H1 (cell line): ENCODE data around the gene EEPD1. TPM values are rescaled to one million over a fixed set of nuclear protein-coding genes. Genes with fewer than 3 reads are reported as not detected.
A peak's percentile ranks its signal among the peaks of the same experiment; 100 is the strongest.

Source experiments
- CTCF ChIA-PET: fragments of 300-600 bp; sonication (Branson Sonifier 250); formaldehyde crosslinking; loops from one replicate; lab custom pipeline; 2021; ENCODE audit not compliant: partially characterized antibody; lab: Charles Lee
- POLR2A ChIA-PET: fragments of 300-600 bp; sonication (Branson Sonifier 250); formaldehyde crosslinking; loops from one replicate; lab custom pipeline; 2021; ENCODE audit warnings: inconsistent platforms; ENCODE audit not compliant: partially characterized antibody; lab: Charles Lee
- DNase-seq, 2 experiments: peaks; one replicate each; pipeline versions ENCODE4 v3.0.0 to v3.0.0-alpha.2; 2010 to 2022; ENCODE audit warnings: low spot score in 2 of 2, low read depth in 1 of 2, mixed read lengths in 1 of 2
- FAIRE-seq: peaks from 2 replicates; lab custom pipeline; 2011; peaks lifted over from hg19 to GRCh38; lab: Jason Lieb, UNC
- H2AFZ ChIP-seq: 2 replicates; pipeline ENCODE4 v1.8.1; 2012; ENCODE audit warnings: low read length, inconsistent platforms
- H2AK5ac ChIP-seq: 2 replicates; pipeline ENCODE4 v1.6.1; 2013; ENCODE audit warnings: low read depth, low read length
- H2BK120ac ChIP-seq: replicated peaks from 2 replicates; pipeline ENCODE3; 2013; ENCODE audit warnings: low read depth, low read length, inconsistent platforms
- H2BK12ac ChIP-seq: 2 replicates; pipeline ENCODE4 v1.6.1; 2013; ENCODE audit warnings: low read depth, low read length
- H2BK15ac ChIP-seq: 2 replicates; pipeline ENCODE4 v1.6.1; 2013; ENCODE audit warnings: low read length
- H2BK20ac ChIP-seq: 2 replicates; pipeline ENCODE4 v1.6.1; 2013; ENCODE audit warnings: low read length
- H2BK5ac ChIP-seq: 2 replicates; pipeline ENCODE4 v1.6.1; 2013; ENCODE audit warnings: low read depth, low read length
- H3K14ac ChIP-seq: 2 replicates; pipeline ENCODE4 v1.6.1; 2013; ENCODE audit warnings: inconsistent platforms; ENCODE audit not compliant: insufficient read length
- H3K18ac ChIP-seq: 2 replicates; pipeline ENCODE4 v1.6.1; 2013; ENCODE audit warnings: low read length; ENCODE audit errors: extremely low read depth
- H3K23ac ChIP-seq: 2 replicates; pipeline ENCODE4 v1.6.1; 2013; ENCODE audit warnings: inconsistent platforms; ENCODE audit not compliant: insufficient read length
- H3K23me2 ChIP-seq: 2 replicates; pipeline ENCODE4 v1.6.1; 2013; ENCODE audit warnings: low read depth, low read length
- H3K27ac ChIP-seq: 2 replicates; pipeline ENCODE4 v1.6.1; 2011; ENCODE audit warnings: low read depth, low read length, inconsistent platforms
- H3K27me3 ChIP-seq, 4 experiments: replicated peaks in 1 of 4; 1 replicate in 1 of 4; 2 replicates in 3 of 4; pipeline versions ENCODE4 v1.6.1 to v1.8.1; 2011 to 2013; ENCODE audit warnings: low read length in 3 of 4, mild to moderate bottlenecking in 3 of 4, inconsistent platforms in 2 of 4, mixed read lengths in 2 of 4, moderate library complexity in 1 of 4; ENCODE audit not compliant: control insufficient read depth in 3 of 4, insufficient read depth in 3 of 4; ENCODE audit errors: extremely low read depth in 1 of 4
- H3K36me3 ChIP-seq, 4 experiments: 2 replicates each; pipeline versions ENCODE4 v1.6.1 to v1.8.1; 2011 to 2013; ENCODE audit warnings: mild to moderate bottlenecking in 4 of 4, low read length in 3 of 4, moderate library complexity in 2 of 4, control low read depth in 1 of 4, inconsistent platforms in 1 of 4; ENCODE audit not compliant: insufficient read depth in 4 of 4, control insufficient read depth in 2 of 4
- H3K4ac ChIP-seq: replicated peaks from 2 replicates; pipeline ENCODE3; 2013; ENCODE audit warnings: low read length, low read depth, mixed read lengths, inconsistent platforms; ENCODE audit not compliant: insufficient read length
- H3K4me1 ChIP-seq, 4 experiments: replicated peaks in 1 of 4; 1 replicate in 1 of 4; 2 replicates in 3 of 4; pipeline versions ENCODE4 v1.6.1 to v1.8.1; 2011 to 2013; ENCODE audit warnings: low read length in 3 of 4, inconsistent platforms in 2 of 4, mixed read lengths in 1 of 4; ENCODE audit not compliant: insufficient read depth in 4 of 4, control insufficient read depth in 3 of 4
- H3K4me2 ChIP-seq, 2 experiments: 2 replicates each; pipeline versions ENCODE4 v1.6.1 to v1.8.1; 2011 to 2013; ENCODE audit warnings: low read depth in 2 of 2, low read length in 2 of 2, control low read depth in 1 of 2, inconsistent platforms in 1 of 2, mild to moderate bottlenecking in 1 of 2; ENCODE audit not compliant: insufficient read depth in 1 of 2
- H3K4me3 ChIP-seq, 4 experiments: fragments of 200-600, 300-600 bp in 1 of 4; sonication (generic), shearing (Covaris generic), sonication (Bioruptor Twin) in 1 of 4; 2 replicates each; pipeline versions ENCODE4 v1.5.1 to v1.8.1; 2011 to 2016; ENCODE audit warnings: low read length in 4 of 4, low read depth in 3 of 4, control low read depth in 2 of 4, inconsistent platforms in 2 of 4, mild to moderate bottlenecking in 2 of 4, mixed read lengths in 1 of 4, moderate library complexity in 1 of 4; ENCODE audit not compliant: insufficient read depth in 2 of 4; ENCODE audit errors: extremely low read depth in 1 of 4
- H3K56ac ChIP-seq: replicated peaks from 2 replicates; pipeline ENCODE3; 2013; ENCODE audit warnings: low read depth, mild to moderate bottlenecking, mixed read lengths, low read length, inconsistent platforms; ENCODE audit not compliant: insufficient read length
- H3K79me1 ChIP-seq: 2 replicates; pipeline ENCODE4 v1.6.1; 2013; ENCODE audit warnings: low read depth, low read length, control low read depth
- H3K79me2 ChIP-seq, 2 experiments: 2 replicates each; pipeline versions ENCODE4 v1.6.1 to v1.8.1; 2012 to 2013; ENCODE audit warnings: low read length in 2 of 2, mild to moderate bottlenecking in 2 of 2, inconsistent platforms in 1 of 2; ENCODE audit not compliant: insufficient read depth in 2 of 2, control insufficient read depth in 1 of 2
- H3K9ac ChIP-seq, 4 experiments: replicated peaks in 1 of 4; 1 replicate in 1 of 4; 2 replicates in 3 of 4; pipeline versions ENCODE4 v1.6.1 to v1.8.1; 2011 to 2013; ENCODE audit warnings: low read depth in 3 of 4, low read length in 3 of 4, control low read depth in 2 of 4, mild to moderate bottlenecking in 2 of 4, moderate library complexity in 2 of 4, inconsistent platforms in 1 of 4; ENCODE audit errors: extremely low read depth in 1 of 4
- H3K9me3 ChIP-seq, 2 experiments: 2 replicates each; pipeline versions ENCODE4 v1.6.1 to v1.8.1; 2012 to 2013; ENCODE audit warnings: mild to moderate bottlenecking in 2 of 2, moderate library complexity in 2 of 2, control low read depth in 1 of 2, inconsistent platforms in 1 of 2, low read depth in 1 of 2, low read length in 1 of 2, mixed read lengths in 1 of 2; ENCODE audit not compliant: insufficient read depth in 2 of 2
- H4K20me1 ChIP-seq, 2 experiments: replicated peaks in 1 of 2; 2 replicates each; pipeline versions ENCODE3 to v1.8.1; 2011 to 2013; ENCODE audit warnings: inconsistent platforms in 2 of 2, low read length in 2 of 2, mild to moderate bottlenecking in 1 of 2; ENCODE audit not compliant: insufficient read depth in 2 of 2, control insufficient read depth in 1 of 2
- H4K5ac ChIP-seq: 2 replicates; pipeline ENCODE4 v1.6.1; 2013; ENCODE audit warnings: low read length, low read depth, mixed read lengths, inconsistent platforms; ENCODE audit not compliant: insufficient read length
- H4K8ac ChIP-seq: 2 replicates; pipeline ENCODE4 v1.8.0; 2013; ENCODE audit warnings: mild to moderate bottlenecking, moderate library complexity, low read length, inconsistent platforms; ENCODE audit not compliant: insufficient read depth; ENCODE audit errors: extremely low read depth
- H4K91ac ChIP-seq: replicated peaks from 2 replicates; pipeline ENCODE3; 2013; ENCODE audit warnings: low read length, mixed read lengths, inconsistent platforms; ENCODE audit not compliant: insufficient read length
- CTCF ChIP-seq, 3 experiments: IDR thresholded peaks; 1 replicate in 2 of 3; 2 replicates in 1 of 3; pipeline versions ENCODE4 v1.5.1 to v1.6.1; 2011; ENCODE audit warnings: low read length in 3 of 3, mild to moderate bottlenecking in 3 of 3, inconsistent platforms in 2 of 3, low read depth in 1 of 3, moderate library complexity in 1 of 3; ENCODE audit not compliant: insufficient read depth in 1 of 3; ENCODE audit errors: control extremely low read depth in 1 of 3
- SUZ12 ChIP-seq: fragments of 200-600 bp; sonication (generic); IDR thresholded peaks from 2 replicates; pipeline ENCODE4 v1.6.1; 2012; ENCODE audit warnings: mild to moderate bottlenecking, inconsistent platforms, low read length, moderate library complexity, mixed read lengths
- WGBS, 2 experiments: shearing (Covaris generic) in 1 of 2; methylation state at CpG; one replicate each; pipeline versions ENCODE4 v1.1.6 to v1.1.7; 2013 to 2015; ENCODE audit warnings: low lambda C conversion rate in 2 of 2, mixed read lengths in 2 of 2, inconsistent platforms in 1 of 2, low coverage in 1 of 2, missing lambda C conversion rate in 1 of 2; ENCODE audit not compliant: insufficient replicate concordance in 2 of 2, insufficient coverage in 1 of 2, insufficient read length in 1 of 2; ENCODE audit errors: extremely low coverage in 1 of 2, missing lambda C conversion rate in 1 of 2; 5-methylcytosine and 5-hydroxymethylcytosine counted together
- polyA plus RNA-seq, 7 experiments: library from polyadenylated mRNA; depleted of rRNA in 3 of 7; stranded (reverse) in 5 of 7; unstranded in 2 of 7; fragments of >200 nt in 5 of 7; fragments of 200-250 nt in 2 of 7; gene quantifications; 1 replicate in 5 of 7; 2 replicates in 1 of 7; 4 replicates in 1 of 7; pipeline versions ENCODE4 v1.2.1 to v1.2.3, GENCODE V29; 2011 to 2013; ENCODE audit warnings: missing spikeins in 2 of 7, mixed read lengths in 2 of 7
- total RNA-seq: library from RNA; stranded (reverse); fragmentation: NEBNext Ultra II Directional; extraction: Animal tissue kit (Norgen Biotek cat#: 25700); gene quantifications from 2 replicates; pipeline ENCODE4 v1.2.1, GENCODE V29; 2021

Gene EEPD1
- total and polyA plus RNA-seq, 2 of the 8 experiments (the other 6 are each of a cell fraction or from before 2014, with no cell fraction given): 3.1 to 7.8 TPM

GRCh38 chr7:36287371-36288241 is 134.6 kb downstream of the EEPD1 start:
- peaks cover 7 to 24% (median 13%) of the 10 kb centered on the region in 4 experiments for H3K4me1 ChIP-seq
- ChIA-PET CTCF (interaction anchor here (0.7 to 5.1 kb wide), 14 partner anchors 14 to 313 kb away, joined by 3 to 59 read pairs (median 3); no protein-coding TSS in a partner anchor), POLR2A (no interaction called here)
- H4K8ac ChIP-seq: no peak overlapping the region
- 78% methylated on average over 19 of the region's 19 CpGs; no CpG with 5 or more reads in 1 of the 2 experiments for WGBS, 2 experiments
- no peak overlapping the region for H2AK5ac ChIP-seq
- H3K56ac ChIP-seq: no peak overlapping the region
- no peak overlapping the region for H3K4me3 ChIP-seq
- H3K79me2 ChIP-seq: no peaks in the 10 kb centered on the region
- H4K20me1 ChIP-seq: no peaks in the 10 kb centered on the region
- peak overlapping the region; percentile 53; the same call in 1 of the 2 replicates for H2BK5ac ChIP-seq
- no peaks in the 10 kb centered on the region for H3K27me3 ChIP-seq
- FAIRE-seq (no peak), DNase-seq (peak in 1 of 2 experiments; percentile 49)
- H4K5ac ChIP-seq: no peak overlapping the region
- H2BK20ac ChIP-seq: no peak overlapping the region
- no peak overlapping the region for H3K9ac ChIP-seq
- no peaks in the 10 kb centered on the region; a peak in 1 of 8 replicates for H3K36me3 ChIP-seq
- no peaks in the 10 kb centered on the region for H3K9me3 ChIP-seq
- no peak overlapping the region for H3K27ac ChIP-seq
- H2AFZ ChIP-seq: no peak overlapping the region
- no peak overlapping the region for H3K4ac ChIP-seq
- H3K23ac ChIP-seq: no peak overlapping the region
- TF ChIP-seq SUZ12: no peak
- TF ChIP-seq CTCF (IDR thresholded peaks at IDR 0.05; ENCODE audit: control extremely low read depth in 1 of 3, insufficient read depth in 1 of 3, low read depth in 1 of 3, low read length in 3 of 3): peak in 1 of 3 experiments; percentile 5; a peak in 1 of 4 replicates
- peak overlapping the region; percentile 32 for H4K91ac ChIP-seq
- H3K79me1 ChIP-seq: no peaks in the 10 kb centered on the region
- H2BK12ac ChIP-seq: peak overlapping the region; percentile 55; the same call in 1 of the 2 replicates
- peak overlapping the region; percentile 51; the same call in 1 of the 2 replicates for H3K18ac ChIP-seq
- H2BK15ac ChIP-seq: 0 out of 2 replicates have a peak overlapping the region, but pooled peaks have one; percentile 67
- H3K23me2 ChIP-seq: no peaks in the 10 kb centered on the region
- no peak overlapping the region for H3K14ac ChIP-seq
- H2BK120ac ChIP-seq: no peak overlapping the region
- H3K4me2 ChIP-seq: no peak overlapping the region
